SK-N-SH treated with all-trans-retinoic acid at 6 μM for 48 hours (cell line): Measurements from ENCODE around the gene TLX1.

ENCODE experiments used
- ATAC-seq: fragments of 200-7000 bp; cut with Tn5 transposase; 3 replicates; pipeline ENCODE4 v1.9.1; 2020; ENCODE audit warnings: mild to moderate bottlenecking, moderate library complexity
- ARNTL ChIP-seq: fragments of 450-650 bp; formaldehyde crosslinking; IDR thresholded peaks from 2 replicates; pipeline ENCODE4 v1.5.0; 2020; ENCODE audit warnings: low read depth, mild to moderate bottlenecking, moderate library complexity, borderline replicate concordance
- BACH2 ChIP-seq: fragments of 250-450 bp; sonication (Bioruptor Pico); IDR thresholded peaks from 2 replicates; pipeline ENCODE4 v1.9.0; 2021; ENCODE audit warnings: mild to moderate bottlenecking, borderline replicate concordance
- ESRRG ChIP-seq: fragments of 250-450 bp; sonication (Bioruptor Pico); IDR thresholded peaks from 2 replicates; pipeline ENCODE4 v1.6.1; 2021; ENCODE audit warnings: mild to moderate bottlenecking
- ISL1 ChIP-seq: fragments of 250-450 bp; sonication (Bioruptor Pico); IDR thresholded peaks from 2 replicates; pipeline ENCODE4 v2.1.2; 2022; ENCODE audit warnings: mild to moderate bottlenecking, moderate library complexity
- RARB ChIP-seq: fragments of 250-450 bp; sonication (Bioruptor Pico); IDR thresholded peaks from 2 replicates; pipeline ENCODE4 v1.8.0; 2021; ENCODE audit warnings: mild to moderate bottlenecking, moderate library complexity
- SNAI2 ChIP-seq: fragments of 250-450 bp; sonication (Bioruptor Pico); IDR thresholded peaks from 2 replicates; pipeline ENCODE4 v1.5.0; 2020; ENCODE audit warnings: mild to moderate bottlenecking, moderate library complexity
- TOX ChIP-seq: fragments of 250-450 bp; sonication (Bioruptor Pico); IDR thresholded peaks from 2 replicates; pipeline ENCODE4 v1.8.0; 2021; ENCODE audit warnings: mild to moderate bottlenecking, moderate library complexity, borderline replicate concordance
- TSHZ2 ChIP-seq: fragments of 250-450 bp; sonication (Bioruptor Pico); IDR thresholded peaks from 2 replicates; pipeline ENCODE4 v1.5.0; 2020; ENCODE audit warnings: mild to moderate bottlenecking, moderate library complexity
- ZC3H10 ChIP-seq: fragments of 250-450 bp; sonication (Bioruptor Pico); IDR thresholded peaks from 2 replicates; pipeline ENCODE4 v1.5.1; 2021; ENCODE audit warnings: mild to moderate bottlenecking, moderate library complexity
- ZFP3 ChIP-seq: fragments of 250-450 bp; sonication (Bioruptor Pico); IDR thresholded peaks from 2 replicates; pipeline ENCODE4 v1.5.0; 2020; ENCODE audit warnings: mild to moderate bottlenecking, moderate library complexity
- ZFP30 ChIP-seq: fragments of 450-650 bp; formaldehyde crosslinking; IDR thresholded peaks from 2 replicates; pipeline ENCODE4 v1.5.0; 2022; ENCODE audit warnings: mild to moderate bottlenecking, moderate library complexity
- ZNF565 ChIP-seq: fragments of 450-650 bp; formaldehyde crosslinking; conservative IDR thresholded peaks from 2 replicates; pipeline ENCODE4 v1.5.0; 2020; ENCODE audit warnings: low read depth, mild to moderate bottlenecking, moderate library complexity
- ZNF70 ChIP-seq: fragments of 450-650 bp; formaldehyde crosslinking; IDR thresholded peaks from 2 replicates; pipeline ENCODE4 v1.5.0; 2020; ENCODE audit warnings: mild to moderate bottlenecking, moderate library complexity
- ZNF8 ChIP-seq: fragments of 450-650 bp; formaldehyde crosslinking; IDR thresholded peaks from 2 replicates; pipeline ENCODE4 v1.5.0; 2020; ENCODE audit warnings: mild to moderate bottlenecking, moderate library complexity
- TF ChIP-seq, protein P1 (sequence below): fragments of 250-450 bp; sonication (Bioruptor Pico); IDR thresholded peaks from 2 replicates; pipeline ENCODE4 v1.8.0; 2020; ENCODE audit warnings: mild to moderate bottlenecking, moderate library complexity, borderline replicate concordance
- TF ChIP-seq, protein P2 (sequence below): fragments of 250-450 bp; sonication (Bioruptor Pico); IDR thresholded peaks from 2 replicates; pipeline ENCODE4 v1.8.0; 2021; ENCODE audit warnings: low read depth, mild to moderate bottlenecking, moderate library complexity, borderline replicate concordance
- TF ChIP-seq, protein P3 (sequence below): fragments of 250-450 bp; sonication (Bioruptor Pico); IDR thresholded peaks from 2 replicates; pipeline ENCODE4 v1.5.1; 2021; ENCODE audit warnings: mild to moderate bottlenecking, moderate library complexity

Gene TLX1

GRCh38 chr10:101094121-101094879, 36.8 kb upstream of the TLX1 start:
- no peak for ATAC-seq
- TF ChIP-seq, protein P1, sequence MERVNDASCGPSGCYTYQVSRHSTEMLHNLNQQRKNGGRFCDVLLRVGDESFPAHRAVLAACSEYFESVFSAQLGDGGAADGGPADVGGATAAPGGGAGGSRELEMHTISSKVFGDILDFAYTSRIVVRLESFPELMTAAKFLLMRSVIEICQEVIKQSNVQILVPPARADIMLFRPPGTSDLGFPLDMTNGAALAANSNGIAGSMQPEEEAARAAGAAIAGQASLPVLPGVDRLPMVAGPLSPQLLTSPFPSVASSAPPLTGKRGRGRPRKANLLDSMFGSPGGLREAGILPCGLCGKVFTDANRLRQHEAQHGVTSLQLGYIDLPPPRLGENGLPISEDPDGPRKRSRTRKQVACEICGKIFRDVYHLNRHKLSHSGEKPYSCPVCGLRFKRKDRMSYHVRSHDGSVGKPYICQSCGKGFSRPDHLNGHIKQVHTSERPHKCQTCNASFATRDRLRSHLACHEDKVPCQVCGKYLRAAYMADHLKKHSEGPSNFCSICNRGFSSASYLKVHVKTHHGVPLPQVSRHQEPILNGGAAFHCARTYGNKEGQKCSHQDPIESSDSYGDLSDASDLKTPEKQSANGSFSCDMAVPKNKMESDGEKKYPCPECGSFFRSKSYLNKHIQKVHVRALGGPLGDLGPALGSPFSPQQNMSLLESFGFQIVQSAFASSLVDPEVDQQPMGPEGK (CRISPR knock-in tag): no peak
- TF ChIP-seq ZC3H10 (CRISPR knock-in tag) (no peak), ZFP30 (CRISPR knock-in tag) (no peak), TSHZ2 (CRISPR knock-in tag) (no peak), ZNF565 (CRISPR knock-in tag) (no peak), TOX (no peak), BACH2 (CRISPR knock-in tag) (no peak), SNAI2 (no peak), RARB (no peak), ISL1 (CRISPR knock-in tag) (no peak)
- TF ChIP-seq, protein P2, sequence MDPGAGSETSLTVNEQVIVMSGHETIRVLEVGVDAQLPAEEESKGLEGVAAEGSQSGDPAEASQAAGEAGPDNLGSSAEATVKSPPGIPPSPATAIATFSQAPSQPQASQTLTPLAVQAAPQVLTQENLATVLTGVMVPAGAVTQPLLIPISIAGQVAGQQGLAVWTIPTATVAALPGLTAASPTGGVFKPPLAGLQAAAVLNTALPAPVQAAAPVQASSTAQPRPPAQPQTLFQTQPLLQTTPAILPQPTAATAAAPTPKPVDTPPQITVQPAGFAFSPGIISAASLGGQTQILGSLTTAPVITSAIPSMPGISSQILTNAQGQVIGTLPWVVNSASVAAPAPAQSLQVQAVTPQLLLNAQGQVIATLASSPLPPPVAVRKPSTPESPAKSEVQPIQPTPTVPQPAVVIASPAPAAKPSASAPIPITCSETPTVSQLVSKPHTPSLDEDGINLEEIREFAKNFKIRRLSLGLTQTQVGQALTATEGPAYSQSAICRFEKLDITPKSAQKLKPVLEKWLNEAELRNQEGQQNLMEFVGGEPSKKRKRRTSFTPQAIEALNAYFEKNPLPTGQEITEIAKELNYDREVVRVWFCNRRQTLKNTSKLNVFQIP (CRISPR knock-in tag): no peak

DNA sequence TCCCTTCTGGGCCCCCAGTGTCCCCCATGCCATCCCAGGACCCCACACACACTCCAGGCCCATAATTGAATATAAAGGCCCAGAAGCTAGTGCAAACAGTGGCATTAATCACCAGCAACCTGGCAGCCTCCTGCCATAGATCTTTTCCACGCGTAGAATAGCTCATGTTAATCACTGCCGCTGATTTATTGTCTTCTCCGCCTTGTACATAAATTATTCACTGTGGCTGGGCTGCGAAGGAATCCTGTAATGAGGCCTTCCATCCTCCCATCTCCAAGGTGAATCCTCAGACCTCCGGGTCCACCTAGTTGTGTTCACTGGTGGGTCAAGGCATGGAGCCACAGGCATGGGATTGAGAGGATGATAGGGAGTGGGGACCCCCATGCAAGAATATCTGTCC, 36.1 kb upstream of the TLX1 start:
- TF ChIP-seq ZFP3 (CRISPR knock-in tag): no peak
- TF ChIP-seq SNAI2: no peak
- TF ChIP-seq, protein P3, sequence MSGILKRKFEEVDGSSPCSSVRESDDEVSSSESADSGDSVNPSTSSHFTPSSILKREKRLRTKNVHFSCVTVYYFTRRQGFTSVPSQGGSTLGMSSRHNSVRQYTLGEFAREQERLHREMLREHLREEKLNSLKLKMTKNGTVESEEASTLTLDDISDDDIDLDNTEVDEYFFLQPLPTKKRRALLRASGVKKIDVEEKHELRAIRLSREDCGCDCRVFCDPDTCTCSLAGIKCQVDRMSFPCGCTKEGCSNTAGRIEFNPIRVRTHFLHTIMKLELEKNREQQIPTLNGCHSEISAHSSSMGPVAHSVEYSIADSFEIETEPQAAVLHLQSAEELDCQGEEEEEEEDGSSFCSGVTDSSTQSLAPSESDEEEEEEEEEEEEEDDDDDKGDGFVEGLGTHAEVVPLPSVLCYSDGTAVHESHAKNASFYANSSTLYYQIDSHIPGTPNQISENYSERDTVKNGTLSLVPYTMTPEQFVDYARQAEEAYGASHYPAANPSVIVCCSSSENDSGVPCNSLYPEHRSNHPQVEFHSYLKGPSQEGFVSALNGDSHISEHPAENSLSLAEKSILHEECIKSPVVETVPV (CRISPR knock-in tag): no peak
- no peak for TF ChIP-seq ARNTL
- TF ChIP-seq, protein P2 (CRISPR knock-in tag): no peak
- TF ChIP-seq RARB: no peak
- TF ChIP-seq, protein P1 (CRISPR knock-in tag): no peak
- TF ChIP-seq ZNF70: no peak
- TF ChIP-seq ZNF8 (CRISPR knock-in tag): no peak
- no peak for TF ChIP-seq ISL1 (CRISPR knock-in tag)
- no peak for ATAC-seq

DNA sequence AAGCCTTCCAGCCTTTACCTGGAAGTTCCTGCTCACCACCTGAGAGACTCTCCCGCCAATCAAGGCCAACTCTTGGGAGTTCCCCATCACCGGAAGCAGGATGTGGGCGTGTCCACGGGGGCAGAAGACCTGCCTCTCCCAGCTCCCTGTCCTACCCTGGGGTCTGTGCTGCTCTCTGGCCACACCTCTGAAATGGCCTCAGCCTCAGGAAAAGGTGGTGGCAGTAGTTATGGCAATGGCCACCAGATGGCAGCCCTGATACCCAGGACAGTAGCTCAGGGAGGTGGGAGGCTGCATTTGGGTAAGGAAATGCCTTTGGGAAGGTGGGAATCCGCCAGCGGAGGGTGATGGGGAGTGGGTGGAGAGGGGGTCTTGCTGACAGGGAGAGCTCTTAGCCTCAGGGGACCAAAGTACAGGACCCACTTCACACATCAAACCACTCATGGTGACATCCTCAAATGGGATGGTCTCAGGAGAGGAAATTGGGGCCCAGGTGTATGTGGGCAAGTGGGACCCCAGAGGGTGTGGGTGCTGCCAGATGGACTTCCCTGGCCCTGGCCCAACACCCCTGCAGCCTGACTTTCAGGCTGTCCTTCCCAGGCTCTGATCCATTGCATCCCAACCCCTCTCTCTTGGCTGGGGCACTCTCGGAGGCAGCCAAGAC, 35.4 kb upstream of the TLX1 start:
- TF ChIP-seq SNAI2: no peak
- TF ChIP-seq, protein P1 (CRISPR knock-in tag): no peak
- TF ChIP-seq ZFP30 (CRISPR knock-in tag): no peak
- TF ChIP-seq ESRRG: no peak
- peak; percentile 95 for ATAC-seq
